HCT116 (cell line): ENCODE results near the gene CSPG4. TPM values are rescaled to one million over a fixed set of nuclear protein-coding genes. Genes with fewer than 3 reads are reported as not detected.

Experiments used
- ELF1 ChIP-seq: IDR thresholded peaks from 2 replicates; pipeline ENCODE4 v1.6.1; 2012; ENCODE audit warnings: low read depth, borderline replicate concordance
- POLR2A ChIP-seq: IDR thresholded peaks from 2 replicates; pipeline ENCODE4 v1.7.0; 2011; ENCODE audit warnings: borderline replicate concordance; ENCODE audit not compliant: insufficient read depth, insufficient read length; ENCODE audit errors: extremely low read depth
- REST ChIP-seq: IDR thresholded peaks from 2 replicates; pipeline ENCODE4 v1.6.1; 2012; ENCODE audit warnings: low read depth
- YY1 ChIP-seq: IDR thresholded peaks from 2 replicates; pipeline ENCODE4 v1.6.1; 2011; ENCODE audit warnings: low read length, low read depth, moderate library complexity, mild to moderate bottlenecking; ENCODE audit not compliant: insufficient replicate concordance; ENCODE audit errors: extremely low read depth
- ZBTB33 ChIP-seq: IDR thresholded peaks from 2 replicates; pipeline ENCODE4 v1.6.1; 2011; ENCODE audit warnings: mild to moderate bottlenecking, low read length, moderate library complexity; ENCODE audit not compliant: insufficient replicate concordance; ENCODE audit errors: extremely low read depth
- ZFX ChIP-seq: fragments of 450-650 bp; IDR thresholded peaks from 2 replicates; pipeline ENCODE4 v1.6.1; 2017
- total RNA-seq: library from RNA; stranded (reverse); gene quantifications from one replicate; pipeline ENCODE4 v1.2.1, GENCODE V29; 2021; ENCODE audit not compliant: unreplicated experiment
- TF ChIP-seq, protein P1 (sequence below): IDR thresholded peaks from 2 replicates; pipeline ENCODE4 v1.6.1; 2012

CSPG4 gene
- total RNA-seq, 1 experiment from 2014 or later: 18.1 TPM

GRCh38 chr15:75721480-75721922, 8.9 kb upstream of the CSPG4 start (continued):
- TF ChIP-seq ZBTB33 (no peak), YY1 (no peak), ZFX (no peak), POLR2A (no peak), ELF1 (no peak), REST (no peak)
- TF ChIP-seq, protein P1, sequence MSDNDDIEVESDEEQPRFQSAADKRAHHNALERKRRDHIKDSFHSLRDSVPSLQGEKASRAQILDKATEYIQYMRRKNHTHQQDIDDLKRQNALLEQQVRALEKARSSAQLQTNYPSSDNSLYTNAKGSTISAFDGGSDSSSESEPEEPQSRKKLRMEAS: no peak
